HG03571 (cell line): Measurements from ENCODE around the gene SLC38A1.
"Not testable (repeated sequence)": the region's sequence is repeated elsewhere in the genome, so short reads cannot be mapped to it uniquely, and the experiment has no call there.

Experiments
- ATAC-seq: cut with Tn5 transposase; IDR thresholded peaks from one replicate; pipeline ENCODE4 v1.9.1; 2021; ENCODE audit not compliant: unreplicated experiment

SLC38A1 gene

DNA sequence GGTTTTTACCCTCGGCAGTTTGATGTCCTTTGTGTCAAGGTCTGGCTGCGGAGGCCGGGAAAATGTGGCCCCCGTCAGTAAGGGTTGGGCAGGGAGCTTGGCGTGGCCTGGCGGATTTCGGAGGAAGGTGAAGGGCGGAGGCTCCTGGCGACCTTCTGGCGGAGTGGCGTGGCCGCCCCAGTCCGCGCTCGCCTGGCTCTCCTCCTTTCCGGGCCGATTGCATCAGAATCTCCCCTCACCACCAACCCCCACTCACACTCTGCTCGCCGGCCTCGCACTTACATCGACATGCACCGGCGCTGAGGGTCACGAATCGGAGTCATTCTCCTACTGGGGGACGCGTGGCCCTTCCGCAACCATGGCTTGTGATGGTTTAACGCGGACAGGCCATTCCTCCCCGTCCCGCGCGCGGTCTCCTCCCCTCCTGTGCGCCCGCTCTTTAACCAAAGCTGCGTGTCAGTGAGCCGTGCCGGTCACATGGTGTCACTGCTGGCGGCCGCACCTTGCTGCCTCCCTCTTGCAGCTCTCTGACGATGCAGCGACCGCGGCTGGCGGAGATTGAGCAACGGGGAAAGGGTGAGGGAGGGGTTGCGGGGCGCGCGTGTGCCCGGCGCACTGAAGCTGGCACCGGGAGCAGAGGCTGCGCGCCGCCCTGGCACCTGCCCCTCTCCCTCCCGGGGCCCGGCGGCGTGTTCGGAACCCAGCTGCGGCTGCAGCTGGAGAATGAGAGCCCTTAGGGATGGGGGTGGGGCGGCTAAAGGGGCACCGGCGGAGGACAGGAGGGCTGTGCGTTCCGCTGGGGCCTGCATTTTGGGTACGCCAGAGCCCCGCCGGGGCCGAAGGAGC is at the start of gene SLC38A1:
Gene SLC38A1 (minus strand): TSS at position 461 of the 846 bp plus-strand sequence. CDS start 29,243 bp downstream, outside the sequence.
- peak; percentile 65 for ATAC-seq

GRCh38 chr12:46318037-46318436 is 49.2 kb upstream of the SLC38A1 start:
- ATAC-seq = no peak

DNA sequence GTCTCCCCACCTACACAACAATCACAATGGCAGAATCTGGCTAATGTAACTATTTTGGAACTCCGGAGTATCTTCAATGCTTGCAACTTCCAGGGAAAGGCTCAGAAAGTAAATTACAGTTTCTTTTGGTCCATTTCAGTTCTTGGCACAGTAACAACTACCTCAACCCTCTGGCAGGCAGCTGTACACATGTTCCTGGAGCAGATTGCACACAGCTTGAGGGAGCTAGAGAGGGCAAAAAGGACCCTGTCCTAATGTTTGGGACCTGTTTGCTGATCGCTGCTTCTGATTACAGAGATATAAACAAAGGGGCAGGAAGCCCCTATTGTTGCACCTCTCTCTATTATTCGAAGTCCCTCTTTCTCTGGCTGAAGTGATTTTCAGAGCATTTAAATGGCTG is 35.2 kb upstream of the SLC38A1 start:
- ATAC-seq = no peak

GRCh38 chr12:46303039-46303666 is 34.3 kb upstream of the SLC38A1 start:
- no peak for ATAC-seq

GRCh38 chr12:46300910-46301309 is 32.1 kb upstream of the SLC38A1 start:
- no peak for ATAC-seq

DNA sequence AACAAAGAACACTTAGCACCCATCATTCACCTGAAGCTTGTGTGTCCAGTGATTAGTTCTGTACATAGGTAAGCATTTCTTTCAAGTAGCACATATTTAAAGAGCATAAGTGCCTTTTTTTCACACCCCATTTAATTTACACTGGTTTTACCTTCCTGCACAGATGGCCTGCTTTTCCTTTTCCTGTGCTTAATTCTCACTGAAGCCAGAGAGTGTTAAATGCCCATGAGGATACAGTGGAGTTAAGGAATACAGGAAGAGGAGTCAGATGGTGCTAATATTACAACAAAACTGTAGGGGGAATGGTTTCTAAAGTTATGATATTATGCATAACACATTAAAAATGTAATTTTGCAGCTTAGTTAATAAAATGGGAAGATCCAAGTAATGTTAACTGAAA is 31.0 kb upstream of the SLC38A1 start:
- no peak for ATAC-seq

- no peak for ATAC-seq
Observed at GRCh38 chr12:46298261-46298660, 29.4 kb upstream of the SLC38A1 start.

- ATAC-seq = no peak
Observed at GRCh38 chr12:46296822-46297221, 28.0 kb upstream of the SLC38A1 start.

DNA sequence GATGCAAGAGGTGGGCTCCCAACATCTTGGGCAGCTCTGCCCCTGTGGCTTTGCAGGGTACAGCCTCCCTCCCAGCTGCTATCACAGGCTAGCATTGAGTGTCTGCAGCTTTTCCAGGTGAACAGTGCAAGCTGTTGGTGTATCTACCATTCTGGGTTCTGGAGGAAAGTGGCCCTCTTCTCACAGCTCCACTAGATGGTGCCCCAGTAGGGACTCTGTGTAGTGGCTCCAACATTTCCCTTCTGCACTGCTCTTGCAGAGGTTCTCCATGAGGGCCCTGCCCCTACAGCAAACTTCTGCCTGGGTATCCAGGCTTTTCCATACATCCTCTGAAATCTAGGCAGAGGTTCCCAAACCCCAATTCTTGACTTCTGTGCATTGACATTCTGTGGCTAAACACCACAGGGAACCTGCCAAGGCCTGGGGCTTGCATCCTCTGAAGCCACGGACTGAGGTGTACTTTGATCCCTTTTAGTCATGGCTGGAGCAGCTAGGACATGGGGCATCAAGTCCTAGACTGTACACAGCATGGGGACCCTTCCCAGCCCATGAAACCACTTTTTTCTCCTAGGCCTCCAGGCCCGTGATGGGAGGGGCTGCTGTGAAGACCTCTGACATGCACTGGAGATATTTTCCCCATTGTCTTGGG is 24.0 kb upstream of the SLC38A1 start:
- no peak for ATAC-seq

GRCh38 chr12:46291953-46292352 is 23.1 kb upstream of the SLC38A1 start:
- ATAC-seq = not testable (repeated sequence)

- not testable (repeated sequence) for ATAC-seq
Observed at GRCh38 chr12:46285177-46285576, 16.3 kb upstream of the SLC38A1 start.

- no peak for ATAC-seq
Observed at GRCh38 chr12:46282829-46283228, 14.0 kb upstream of the SLC38A1 start.

DNA sequence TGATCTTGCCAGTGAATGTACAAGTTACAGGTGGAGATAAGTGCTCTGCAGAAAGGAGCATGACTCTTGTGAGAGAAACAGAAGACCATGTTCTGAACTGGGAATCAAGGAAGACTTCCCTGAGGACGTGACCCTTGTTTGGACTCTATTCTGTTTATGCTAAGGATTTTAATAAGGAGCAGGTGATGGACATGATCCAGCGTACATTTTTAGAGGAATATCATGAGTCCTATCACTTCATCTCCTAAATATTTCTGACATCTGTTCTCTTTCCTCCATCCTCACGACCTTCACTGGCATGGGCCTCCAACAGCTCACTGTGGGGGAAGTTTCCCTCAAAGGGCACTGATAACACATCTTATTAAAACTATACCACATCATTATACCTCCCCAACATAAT is 7.9 kb upstream of the SLC38A1 start:
- ATAC-seq = no peak

DNA sequence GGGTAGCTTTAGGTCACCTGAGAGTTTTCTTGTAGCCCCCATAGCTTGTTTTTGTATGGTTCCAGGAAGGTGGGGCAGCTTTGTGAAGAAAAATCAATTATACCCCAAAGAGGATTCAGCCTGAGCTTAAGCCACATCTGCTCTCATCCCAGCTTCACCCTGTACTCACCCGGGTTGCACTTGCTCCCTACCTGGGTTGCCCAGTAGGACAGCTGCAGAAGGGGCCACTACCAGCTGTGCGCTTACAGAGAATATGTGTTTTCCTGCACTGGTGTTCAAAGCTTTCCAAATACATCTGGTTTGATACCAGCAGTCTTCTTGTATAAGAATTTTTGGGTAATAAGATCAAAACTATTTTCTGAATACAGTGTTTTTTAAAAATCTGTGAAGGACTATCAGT is 3.0 kb upstream of the SLC38A1 start:
- ATAC-seq = no peak

DNA sequence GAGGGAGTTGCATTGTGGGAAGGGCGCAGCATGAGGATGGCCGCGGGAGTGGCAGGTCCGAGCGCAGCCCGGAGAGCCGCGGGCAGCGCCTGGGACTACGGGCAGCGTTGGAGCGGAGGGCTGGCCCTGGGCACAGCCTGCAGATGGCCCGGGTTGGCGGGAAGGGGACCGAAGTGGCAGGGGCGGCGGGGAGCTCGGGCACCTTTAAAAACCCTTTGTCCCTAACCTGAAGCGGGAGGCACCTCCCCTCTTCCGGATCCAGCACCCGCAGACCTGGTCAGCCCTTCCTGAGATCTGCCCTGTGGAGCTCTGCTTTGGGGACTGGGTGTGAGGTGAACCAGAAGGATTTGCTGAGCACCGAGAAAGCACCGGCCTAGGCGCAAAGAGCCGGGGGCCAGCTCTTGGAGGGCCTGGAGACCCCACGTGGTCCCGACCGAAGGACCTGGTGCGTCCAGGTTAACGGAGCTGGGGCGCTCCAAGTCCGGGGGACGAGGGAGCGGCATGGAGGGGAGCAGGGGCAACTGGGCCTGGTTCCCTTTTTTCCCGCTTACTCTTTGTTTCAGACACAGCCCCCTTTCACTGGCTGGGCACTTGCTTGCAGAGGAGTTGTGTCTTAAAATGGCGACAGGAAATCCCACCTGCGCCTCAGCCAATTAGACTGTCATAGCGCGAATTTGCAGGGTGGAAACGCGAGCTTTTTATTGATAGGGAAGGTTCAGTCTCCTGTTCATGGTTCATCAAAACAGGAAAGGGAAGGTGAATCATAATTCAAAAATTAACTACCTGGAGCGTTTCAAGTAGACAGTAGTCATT is 792 bp upstream of the SLC38A1 start:
- ATAC-seq = peak; percentile 14

- no peak for ATAC-seq
Observed at GRCh38 chr12:46267825-46268582, 839 bp downstream of the SLC38A1 start.

DNA sequence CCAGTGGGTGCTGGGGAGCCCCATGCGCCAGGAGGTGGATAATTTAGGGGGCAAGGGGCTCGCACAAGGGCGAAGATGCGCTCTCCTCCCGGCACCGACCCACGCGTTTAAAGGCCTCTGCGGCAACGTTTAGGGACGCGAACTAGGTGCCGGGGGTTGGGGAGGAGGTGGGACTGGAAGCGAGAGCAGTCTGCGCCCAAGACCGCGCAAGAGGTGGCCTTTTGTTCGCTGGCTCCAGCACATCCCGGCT is 1.3 kb downstream of the SLC38A1 start:
- ATAC-seq = no peak

DNA sequence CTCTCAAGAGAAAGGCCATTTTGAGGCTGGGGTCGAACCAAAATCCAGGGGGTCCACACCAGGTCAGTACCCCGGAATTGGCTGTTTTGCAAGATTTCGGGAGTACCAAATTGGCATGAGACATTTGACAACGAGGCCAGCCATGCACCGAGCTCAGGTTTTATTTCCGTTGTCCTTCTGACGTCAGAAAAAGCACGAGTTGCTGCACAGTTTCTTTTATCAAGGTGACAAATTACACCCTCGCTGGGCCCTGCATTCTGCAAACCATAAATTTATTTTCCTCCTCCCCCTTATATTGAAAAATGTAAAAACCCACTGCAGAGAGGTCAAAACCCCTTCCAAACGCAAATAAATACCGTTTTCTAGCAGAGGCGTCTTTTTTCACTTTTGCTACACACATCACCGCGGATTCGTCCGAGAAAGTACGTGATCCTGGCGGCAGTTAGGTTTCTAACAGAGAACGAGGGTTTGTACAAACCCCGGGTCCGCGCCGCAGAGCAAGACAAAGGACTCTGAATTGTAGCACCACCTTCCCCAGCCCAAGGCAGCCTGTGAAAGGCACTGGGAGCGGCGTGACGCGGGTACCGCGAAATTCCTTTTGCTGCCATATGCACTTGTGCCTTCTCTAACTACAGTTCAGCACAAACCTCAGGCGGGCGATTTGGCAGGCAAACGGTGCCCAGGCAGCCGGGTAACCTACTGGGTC is 1.8 kb downstream of the SLC38A1 start:
- ATAC-seq = no peak

DNA sequence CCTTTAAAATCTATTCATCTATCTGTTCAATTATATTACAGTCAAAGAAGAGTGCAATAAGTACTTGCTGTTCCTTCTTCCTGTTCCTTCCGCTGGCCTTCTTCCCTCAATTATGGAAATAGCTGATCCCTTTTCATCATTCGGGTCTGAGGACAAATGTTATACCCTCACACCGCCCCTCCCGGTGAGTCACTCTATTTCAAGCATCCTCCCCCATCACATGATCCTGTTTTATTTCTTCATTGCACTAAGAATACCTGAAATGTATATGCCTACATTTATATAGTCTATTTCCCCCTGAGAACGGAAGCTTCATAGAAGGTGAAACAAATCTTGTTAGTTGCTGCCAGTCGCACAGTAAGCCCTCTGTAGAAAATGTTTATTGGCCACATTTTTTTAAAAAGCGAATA is 2.5 kb downstream of the SLC38A1 start:
- no peak for ATAC-seq

DNA sequence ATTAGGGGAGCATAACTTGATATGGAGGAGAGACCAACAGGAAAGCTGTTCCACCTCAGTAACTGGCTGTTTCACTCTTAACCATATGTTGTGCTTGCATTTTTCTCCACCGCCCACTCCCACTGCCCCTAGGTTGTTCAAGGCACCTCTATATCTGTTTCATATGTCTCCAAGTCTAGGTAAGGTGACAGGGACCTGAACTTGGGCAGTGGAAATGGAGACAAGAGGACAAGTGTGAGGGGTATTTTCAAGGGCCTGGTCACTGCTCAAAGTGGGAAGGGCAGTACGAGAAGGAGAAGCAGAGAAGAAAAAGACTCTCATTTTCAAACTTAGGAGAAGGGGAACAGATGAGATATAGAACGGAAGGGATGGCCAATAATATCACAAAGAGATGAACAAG is 3.1 kb downstream of the SLC38A1 start:
- ATAC-seq = no peak
